HepG2 (cell line): Measurements from ENCODE around the gene CLRN2. TPM values are rescaled to one million over a fixed set of nuclear protein-coding genes. Genes with fewer than 3 reads are reported as not detected.

Experiments
- ARID2 ChIP-seq: sonication (generic); formaldehyde crosslinking; IDR thresholded peaks from 2 replicates; pipeline ENCODE4 v1.8.1; 2022; ENCODE audit warnings: mild to moderate bottlenecking, missing genetic modification reagents, borderline replicate concordance
- EP300 ChIP-seq, 3 experiments: sonication (generic) in 1 of 3; formaldehyde crosslinking in 1 of 3; IDR thresholded peaks; 2 replicates each; pipeline versions ENCODE4 v1.5.1 to v1.6.1; 2011 to 2020; ENCODE audit warnings: low read depth in 2 of 3, low read length in 2 of 3, borderline replicate concordance in 1 of 3, improper control_type of control experiment in 1 of 3, mild to moderate bottlenecking in 1 of 3, missing genetic modification reagents in 1 of 3, moderate library complexity in 1 of 3
- FOXA3 ChIP-seq: IDR thresholded peaks from 2 replicates; pipeline ENCODE4 v1.6.1; 2016; ENCODE audit warnings: missing genetic modification reagents, missing compliant biosample characterization
- GATAD2A ChIP-seq: IDR thresholded peaks from 2 replicates; pipeline ENCODE4 v1.6.1; 2016
- SCMH1 ChIP-seq: sonication (generic); formaldehyde crosslinking; IDR thresholded peaks from 2 replicates; pipeline ENCODE4 v1.9.0; 2021; ENCODE audit warnings: missing genetic modification reagents, mild to moderate bottlenecking, borderline replicate concordance
- ZBTB21 ChIP-seq: sonication (generic); formaldehyde crosslinking; IDR thresholded peaks from 2 replicates; pipeline ENCODE4 v1.4.0; 2020; ENCODE audit warnings: missing genetic modification reagents
- polyA plus RNA-seq, 8 experiments: library from polyadenylated mRNA; depleted of rRNA in 3 of 8; stranded (reverse) in 7 of 8; unstranded in 1 of 8; fragments of >200 nt; fragmentation: Illumina TruSeq in 4 of 8; extraction: Trizol in 4 of 8; gene quantifications; 2 replicates each; pipeline versions ENCODE4 v1.2.1 to v1.2.3, GENCODE V29; 2011 to 2016; ENCODE audit warnings: low read depth in 4 of 8, missing spikeins in 1 of 8, mixed read lengths in 1 of 8; ENCODE audit not compliant: insufficient read depth in 1 of 8
- total RNA-seq, 5 experiments: library from RNA; depleted of rRNA; stranded (reverse); fragments of >200 nt; fragmentation: Illumina TruSeq; extraction: Trizol; gene quantifications; 2 replicates each; pipeline ENCODE4 v1.2.3, GENCODE V29; 2016; ENCODE audit warnings: low read depth in 1 of 5
- TF ChIP-seq, protein P1 (sequence below): IDR thresholded peaks from 2 replicates; pipeline ENCODE4 v1.4.0; 2020; ENCODE audit warnings: mild to moderate bottlenecking, missing genetic modification reagents
- TF ChIP-seq, protein P2 (sequence below): IDR thresholded peaks from 2 replicates; pipeline ENCODE4 v1.6.1; 2016; ENCODE audit warnings: low read depth, missing genetic modification reagents, missing compliant biosample characterization
- TF ChIP-seq, protein P3 (sequence below): sonication (generic); formaldehyde crosslinking; IDR thresholded peaks from 2 replicates; pipeline ENCODE4 v1.5.1; 2020; ENCODE audit warnings: mild to moderate bottlenecking, missing genetic modification reagents, moderate library complexity

The CLRN2 gene
- total and polyA plus RNA-seq, 2 of the 13 experiments (the other 11 are each of a cell fraction or from before 2014, with no cell fraction given): not detected

DNA sequence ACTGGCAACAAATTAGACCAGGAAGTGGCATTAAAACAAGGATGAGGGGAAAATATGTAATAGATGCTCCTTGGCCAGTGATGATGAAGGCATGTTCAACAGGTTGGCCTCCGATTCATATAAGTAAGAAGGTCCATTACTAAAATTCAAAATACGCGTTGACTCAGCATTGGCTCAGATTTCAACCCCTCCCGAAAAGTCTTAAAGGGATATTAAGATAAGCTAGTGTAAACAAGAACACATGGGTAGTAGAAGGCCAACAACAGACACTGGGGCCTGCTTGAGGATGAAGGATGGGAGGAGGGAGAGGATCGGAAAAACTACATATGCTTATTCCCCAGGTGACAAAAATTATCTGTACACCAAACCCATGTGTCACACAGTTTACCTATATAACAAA, 42.9 kb downstream of the CLRN2 start (continued):
- TF ChIP-seq ARID2 (no peak), GATAD2A (CRISPR knock-in tag) (peak; percentile 78), ZBTB21 (CRISPR knock-in tag) (no peak), SCMH1 (CRISPR knock-in tag) (no peak), FOXA3 (peak; percentile 86), EP300 (IDR thresholded peaks at IDR 0.05; ENCODE audit: low read depth in 2 of 2, low read length in 2 of 2) (peak in 1 of 2 experiments; percentile 50; a peak in 1 of 4 replicates), EP300 (CRISPR knock-in tag; IDR thresholded peaks at IDR 0.05; ENCODE audit: borderline replicate concordance) (no peak)
- TF ChIP-seq, protein P1, sequence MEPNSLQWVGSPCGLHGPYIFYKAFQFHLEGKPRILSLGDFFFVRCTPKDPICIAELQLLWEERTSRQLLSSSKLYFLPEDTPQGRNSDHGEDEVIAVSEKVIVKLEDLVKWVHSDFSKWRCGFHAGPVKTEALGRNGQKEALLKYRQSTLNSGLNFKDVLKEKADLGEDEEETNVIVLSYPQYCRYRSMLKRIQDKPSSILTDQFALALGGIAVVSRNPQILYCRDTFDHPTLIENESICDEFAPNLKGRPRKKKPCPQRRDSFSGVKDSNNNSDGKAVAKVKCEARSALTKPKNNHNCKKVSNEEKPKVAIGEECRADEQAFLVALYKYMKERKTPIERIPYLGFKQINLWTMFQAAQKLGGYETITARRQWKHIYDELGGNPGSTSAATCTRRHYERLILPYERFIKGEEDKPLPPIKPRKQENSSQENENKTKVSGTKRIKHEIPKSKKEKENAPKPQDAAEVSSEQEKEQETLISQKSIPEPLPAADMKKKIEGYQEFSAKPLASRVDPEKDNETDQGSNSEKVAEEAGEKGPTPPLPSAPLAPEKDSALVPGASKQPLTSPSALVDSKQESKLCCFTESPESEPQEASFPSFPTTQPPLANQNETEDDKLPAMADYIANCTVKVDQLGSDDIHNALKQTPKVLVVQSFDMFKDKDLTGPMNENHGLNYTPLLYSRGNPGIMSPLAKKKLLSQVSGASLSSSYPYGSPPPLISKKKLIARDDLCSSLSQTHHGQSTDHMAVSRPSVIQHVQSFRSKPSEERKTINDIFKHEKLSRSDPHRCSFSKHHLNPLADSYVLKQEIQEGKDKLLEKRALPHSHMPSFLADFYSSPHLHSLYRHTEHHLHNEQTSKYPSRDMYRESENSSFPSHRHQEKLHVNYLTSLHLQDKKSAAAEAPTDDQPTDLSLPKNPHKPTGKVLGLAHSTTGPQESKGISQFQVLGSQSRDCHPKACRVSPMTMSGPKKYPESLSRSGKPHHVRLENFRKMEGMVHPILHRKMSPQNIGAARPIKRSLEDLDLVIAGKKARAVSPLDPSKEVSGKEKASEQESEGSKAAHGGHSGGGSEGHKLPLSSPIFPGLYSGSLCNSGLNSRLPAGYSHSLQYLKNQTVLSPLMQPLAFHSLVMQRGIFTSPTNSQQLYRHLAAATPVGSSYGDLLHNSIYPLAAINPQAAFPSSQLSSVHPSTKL (CRISPR knock-in tag): 0 out of 2 replicates have a peak, but pooled peaks have one; percentile 55
- TF ChIP-seq, protein P2, sequence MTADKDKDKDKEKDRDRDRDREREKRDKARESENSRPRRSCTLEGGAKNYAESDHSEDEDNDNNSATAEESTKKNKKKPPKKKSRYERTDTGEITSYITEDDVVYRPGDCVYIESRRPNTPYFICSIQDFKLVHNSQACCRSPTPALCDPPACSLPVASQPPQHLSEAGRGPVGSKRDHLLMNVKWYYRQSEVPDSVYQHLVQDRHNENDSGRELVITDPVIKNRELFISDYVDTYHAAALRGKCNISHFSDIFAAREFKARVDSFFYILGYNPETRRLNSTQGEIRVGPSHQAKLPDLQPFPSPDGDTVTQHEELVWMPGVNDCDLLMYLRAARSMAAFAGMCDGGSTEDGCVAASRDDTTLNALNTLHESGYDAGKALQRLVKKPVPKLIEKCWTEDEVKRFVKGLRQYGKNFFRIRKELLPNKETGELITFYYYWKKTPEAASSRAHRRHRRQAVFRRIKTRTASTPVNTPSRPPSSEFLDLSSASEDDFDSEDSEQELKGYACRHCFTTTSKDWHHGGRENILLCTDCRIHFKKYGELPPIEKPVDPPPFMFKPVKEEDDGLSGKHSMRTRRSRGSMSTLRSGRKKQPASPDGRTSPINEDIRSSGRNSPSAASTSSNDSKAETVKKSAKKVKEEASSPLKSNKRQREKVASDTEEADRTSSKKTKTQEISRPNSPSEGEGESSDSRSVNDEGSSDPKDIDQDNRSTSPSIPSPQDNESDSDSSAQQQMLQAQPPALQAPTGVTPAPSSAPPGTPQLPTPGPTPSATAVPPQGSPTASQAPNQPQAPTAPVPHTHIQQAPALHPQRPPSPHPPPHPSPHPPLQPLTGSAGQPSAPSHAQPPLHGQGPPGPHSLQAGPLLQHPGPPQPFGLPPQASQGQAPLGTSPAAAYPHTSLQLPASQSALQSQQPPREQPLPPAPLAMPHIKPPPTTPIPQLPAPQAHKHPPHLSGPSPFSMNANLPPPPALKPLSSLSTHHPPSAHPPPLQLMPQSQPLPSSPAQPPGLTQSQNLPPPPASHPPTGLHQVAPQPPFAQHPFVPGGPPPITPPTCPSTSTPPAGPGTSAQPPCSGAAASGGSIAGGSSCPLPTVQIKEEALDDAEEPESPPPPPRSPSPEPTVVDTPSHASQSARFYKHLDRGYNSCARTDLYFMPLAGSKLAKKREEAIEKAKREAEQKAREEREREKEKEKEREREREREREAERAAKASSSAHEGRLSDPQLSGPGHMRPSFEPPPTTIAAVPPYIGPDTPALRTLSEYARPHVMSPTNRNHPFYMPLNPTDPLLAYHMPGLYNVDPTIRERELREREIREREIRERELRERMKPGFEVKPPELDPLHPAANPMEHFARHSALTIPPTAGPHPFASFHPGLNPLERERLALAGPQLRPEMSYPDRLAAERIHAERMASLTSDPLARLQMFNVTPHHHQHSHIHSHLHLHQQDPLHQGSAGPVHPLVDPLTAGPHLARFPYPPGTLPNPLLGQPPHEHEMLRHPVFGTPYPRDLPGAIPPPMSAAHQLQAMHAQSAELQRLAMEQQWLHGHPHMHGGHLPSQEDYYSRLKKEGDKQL (CRISPR knock-in tag): no peak
- TF ChIP-seq, protein P3, sequence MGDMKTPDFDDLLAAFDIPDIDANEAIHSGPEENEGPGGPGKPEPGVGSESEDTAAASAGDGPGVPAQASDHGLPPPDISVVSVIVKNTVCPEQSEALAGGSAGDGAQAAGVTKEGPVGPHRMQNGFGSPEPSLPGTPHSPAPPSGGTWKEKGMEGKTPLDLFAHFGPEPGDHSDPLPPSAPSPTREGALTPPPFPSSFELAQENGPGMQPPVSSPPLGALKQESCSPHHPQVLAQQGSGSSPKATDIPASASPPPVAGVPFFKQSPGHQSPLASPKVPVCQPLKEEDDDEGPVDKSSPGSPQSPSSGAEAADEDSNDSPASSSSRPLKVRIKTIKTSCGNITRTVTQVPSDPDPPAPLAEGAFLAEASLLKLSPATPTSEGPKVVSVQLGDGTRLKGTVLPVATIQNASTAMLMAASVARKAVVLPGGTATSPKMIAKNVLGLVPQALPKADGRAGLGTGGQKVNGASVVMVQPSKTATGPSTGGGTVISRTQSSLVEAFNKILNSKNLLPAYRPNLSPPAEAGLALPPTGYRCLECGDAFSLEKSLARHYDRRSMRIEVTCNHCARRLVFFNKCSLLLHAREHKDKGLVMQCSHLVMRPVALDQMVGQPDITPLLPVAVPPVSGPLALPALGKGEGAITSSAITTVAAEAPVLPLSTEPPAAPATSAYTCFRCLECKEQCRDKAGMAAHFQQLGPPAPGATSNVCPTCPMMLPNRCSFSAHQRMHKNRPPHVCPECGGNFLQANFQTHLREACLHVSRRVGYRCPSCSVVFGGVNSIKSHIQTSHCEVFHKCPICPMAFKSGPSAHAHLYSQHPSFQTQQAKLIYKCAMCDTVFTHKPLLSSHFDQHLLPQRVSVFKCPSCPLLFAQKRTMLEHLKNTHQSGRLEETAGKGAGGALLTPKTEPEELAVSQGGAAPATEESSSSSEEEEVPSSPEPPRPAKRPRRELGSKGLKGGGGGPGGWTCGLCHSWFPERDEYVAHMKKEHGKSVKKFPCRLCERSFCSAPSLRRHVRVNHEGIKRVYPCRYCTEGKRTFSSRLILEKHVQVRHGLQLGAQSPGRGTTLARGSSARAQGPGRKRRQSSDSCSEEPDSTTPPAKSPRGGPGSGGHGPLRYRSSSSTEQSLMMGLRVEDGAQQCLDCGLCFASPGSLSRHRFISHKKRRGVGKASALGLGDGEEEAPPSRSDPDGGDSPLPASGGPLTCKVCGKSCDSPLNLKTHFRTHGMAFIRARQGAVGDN: no peak
